WTC11 (cell line): Measurements from ENCODE around the gene NTN5.
A peak's percentile ranks its signal among the peaks of the same experiment; 100 is the strongest.

Experiments
- CBFB ChIP-seq: sonication (generic); formaldehyde crosslinking; IDR thresholded peaks from 2 replicates; pipeline ENCODE4 v1.8.1; 2022; ENCODE audit warnings: mild to moderate bottlenecking, low read depth, missing genetic modification reagents
- ELF4 ChIP-seq: sonication (generic); formaldehyde crosslinking; IDR thresholded peaks from 2 replicates; pipeline ENCODE4 v1.8.1; 2022; ENCODE audit warnings: low read depth, mild to moderate bottlenecking, moderate library complexity, missing genetic modification reagents
- FOXJ3 ChIP-seq: sonication (generic); formaldehyde crosslinking; IDR thresholded peaks from 2 replicates; pipeline ENCODE4 v1.9.0; 2021; ENCODE audit warnings: missing genetic modification reagents, mild to moderate bottlenecking, borderline replicate concordance
- TP53 ChIP-seq: sonication (generic); formaldehyde crosslinking; IDR thresholded peaks from 2 replicates; pipeline ENCODE4 v1.8.1; 2023; ENCODE audit warnings: mild to moderate bottlenecking, missing genetic modification reagents
- ZNF423 ChIP-seq: fragments of 250-450 bp; sonication (Bioruptor Pico); IDR thresholded peaks from 2 replicates; pipeline ENCODE4 v2.1.2; 2022; ENCODE audit warnings: mild to moderate bottlenecking, moderate library complexity
- TF ChIP-seq, protein P1 (sequence below): fragments of 200-600 bp; IDR thresholded peaks from 2 replicates; pipeline ENCODE4 v1.8.0; 2022; ENCODE audit warnings: antibody characterized with exemption
- TF ChIP-seq, protein P2 (sequence below): sonication (generic); formaldehyde crosslinking; IDR thresholded peaks from 2 replicates; pipeline ENCODE4 v1.8.1; 2023; ENCODE audit warnings: mild to moderate bottlenecking, missing genetic modification reagents
- TF ChIP-seq, protein P3 (sequence below): sonication (generic); formaldehyde crosslinking; IDR thresholded peaks from 2 replicates; pipeline ENCODE4 v1.8.0; 2022; ENCODE audit warnings: mild to moderate bottlenecking, missing genetic modification reagents
- TF ChIP-seq, protein P4 (sequence below): fragments of 250-450 bp; sonication (Bioruptor Pico); IDR thresholded peaks from 2 replicates; pipeline ENCODE4 v2.1.2; 2022; ENCODE audit warnings: mild to moderate bottlenecking, moderate library complexity

DNA sequence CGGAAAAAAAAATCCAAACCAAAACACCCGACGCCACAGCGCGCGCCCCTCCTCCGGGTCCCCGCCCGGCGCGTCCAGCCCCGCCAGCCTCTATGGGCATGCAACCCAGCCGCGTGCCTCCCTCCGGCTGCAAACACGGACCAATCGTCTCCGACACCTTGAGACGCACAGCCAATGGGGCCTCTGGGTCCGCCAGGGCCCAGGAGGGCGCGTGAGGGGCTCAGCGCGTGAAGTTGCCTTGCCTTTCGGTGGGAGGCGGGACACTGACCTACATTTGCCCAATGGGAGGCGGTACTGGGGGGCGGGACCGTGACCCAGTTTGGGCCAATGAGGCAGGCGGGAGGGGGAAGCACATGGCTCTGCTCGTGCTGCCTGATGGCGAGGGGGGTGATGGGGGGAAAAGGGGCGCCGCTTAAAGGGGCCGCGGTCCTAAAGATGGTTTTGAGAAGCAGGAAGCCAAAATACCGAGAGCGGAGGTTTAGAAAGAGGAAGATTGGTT, 35.3 kb downstream of the NTN5 start:
- peak; percentile 73; the same call in 1 of the 2 replicates for TF ChIP-seq ELF4 (CRISPR knock-in tag)
- TF ChIP-seq, protein P1, sequence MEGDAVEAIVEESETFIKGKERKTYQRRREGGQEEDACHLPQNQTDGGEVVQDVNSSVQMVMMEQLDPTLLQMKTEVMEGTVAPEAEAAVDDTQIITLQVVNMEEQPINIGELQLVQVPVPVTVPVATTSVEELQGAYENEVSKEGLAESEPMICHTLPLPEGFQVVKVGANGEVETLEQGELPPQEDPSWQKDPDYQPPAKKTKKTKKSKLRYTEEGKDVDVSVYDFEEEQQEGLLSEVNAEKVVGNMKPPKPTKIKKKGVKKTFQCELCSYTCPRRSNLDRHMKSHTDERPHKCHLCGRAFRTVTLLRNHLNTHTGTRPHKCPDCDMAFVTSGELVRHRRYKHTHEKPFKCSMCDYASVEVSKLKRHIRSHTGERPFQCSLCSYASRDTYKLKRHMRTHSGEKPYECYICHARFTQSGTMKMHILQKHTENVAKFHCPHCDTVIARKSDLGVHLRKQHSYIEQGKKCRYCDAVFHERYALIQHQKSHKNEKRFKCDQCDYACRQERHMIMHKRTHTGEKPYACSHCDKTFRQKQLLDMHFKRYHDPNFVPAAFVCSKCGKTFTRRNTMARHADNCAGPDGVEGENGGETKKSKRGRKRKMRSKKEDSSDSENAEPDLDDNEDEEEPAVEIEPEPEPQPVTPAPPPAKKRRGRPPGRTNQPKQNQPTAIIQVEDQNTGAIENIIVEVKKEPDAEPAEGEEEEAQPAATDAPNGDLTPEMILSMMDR = no peak
- no peak for TF ChIP-seq FOXJ3 (CRISPR knock-in tag)
- TF ChIP-seq, protein P2, sequence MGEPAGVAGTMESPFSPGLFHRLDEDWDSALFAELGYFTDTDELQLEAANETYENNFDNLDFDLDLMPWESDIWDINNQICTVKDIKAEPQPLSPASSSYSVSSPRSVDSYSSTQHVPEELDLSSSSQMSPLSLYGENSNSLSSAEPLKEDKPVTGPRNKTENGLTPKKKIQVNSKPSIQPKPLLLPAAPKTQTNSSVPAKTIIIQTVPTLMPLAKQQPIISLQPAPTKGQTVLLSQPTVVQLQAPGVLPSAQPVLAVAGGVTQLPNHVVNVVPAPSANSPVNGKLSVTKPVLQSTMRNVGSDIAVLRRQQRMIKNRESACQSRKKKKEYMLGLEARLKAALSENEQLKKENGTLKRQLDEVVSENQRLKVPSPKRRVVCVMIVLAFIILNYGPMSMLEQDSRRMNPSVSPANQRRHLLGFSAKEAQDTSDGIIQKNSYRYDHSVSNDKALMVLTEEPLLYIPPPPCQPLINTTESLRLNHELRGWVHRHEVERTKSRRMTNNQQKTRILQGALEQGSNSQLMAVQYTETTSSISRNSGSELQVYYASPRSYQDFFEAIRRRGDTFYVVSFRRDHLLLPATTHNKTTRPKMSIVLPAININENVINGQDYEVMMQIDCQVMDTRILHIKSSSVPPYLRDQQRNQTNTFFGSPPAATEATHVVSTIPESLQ (CRISPR knock-in tag) = no peak
- no peak; the same call in none of the 2 replicates for TF ChIP-seq TP53
- TF ChIP-seq, protein P3, sequence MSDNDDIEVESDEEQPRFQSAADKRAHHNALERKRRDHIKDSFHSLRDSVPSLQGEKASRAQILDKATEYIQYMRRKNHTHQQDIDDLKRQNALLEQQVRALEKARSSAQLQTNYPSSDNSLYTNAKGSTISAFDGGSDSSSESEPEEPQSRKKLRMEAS (CRISPR knock-in tag) = peak; percentile 96
- TF ChIP-seq CBFB (CRISPR knock-in tag) = 0 out of 2 replicates have a peak, but pooled peaks have one; percentile 67
- TF ChIP-seq ZNF423 (CRISPR knock-in tag) = no peak
- TF ChIP-seq, protein P4, sequence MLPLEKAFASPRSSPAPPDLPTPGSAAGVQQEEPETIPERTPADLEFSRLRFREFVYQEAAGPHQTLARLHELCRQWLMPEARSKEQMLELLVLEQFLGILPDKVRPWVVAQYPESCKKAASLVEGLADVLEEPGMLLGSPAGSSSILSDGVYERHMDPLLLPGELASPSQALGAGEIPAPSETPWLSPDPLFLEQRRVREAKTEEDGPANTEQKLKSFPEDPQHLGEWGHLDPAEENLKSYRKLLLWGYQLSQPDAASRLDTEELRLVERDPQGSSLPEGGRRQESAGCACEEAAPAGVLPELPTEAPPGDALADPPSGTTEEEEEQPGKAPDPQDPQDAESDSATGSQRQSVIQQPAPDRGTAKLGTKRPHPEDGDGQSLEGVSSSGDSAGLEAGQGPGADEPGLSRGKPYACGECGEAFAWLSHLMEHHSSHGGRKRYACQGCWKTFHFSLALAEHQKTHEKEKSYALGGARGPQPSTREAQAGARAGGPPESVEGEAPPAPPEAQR = no peak
